Neural cell (in vitro differentiated cells): ENCODE measurements around the gene DGKZ. TPM values are rescaled to one million over a fixed set of nuclear protein-coding genes. Genes with fewer than 3 reads are reported as not detected.

Experiments
- H2AFZ ChIP-seq: fragments of 200-600, 300-800 bp; sonication (generic), shearing (Covaris generic); 2 replicates; pipeline ENCODE4 v1.6.0; 2014; ENCODE audit warnings: low read depth, mild to moderate bottlenecking, antibody characterized with exemption, low read length, moderate library complexity
- H3F3A ChIP-seq: fragments of 200-600 bp; shearing (Covaris generic); 2 replicates; pipeline ENCODE4 v1.6.1; 2016; ENCODE audit warnings: mild to moderate bottlenecking, moderate library complexity, mixed read lengths, antibody characterized with exemption, low read length; ENCODE audit not compliant: insufficient read depth, poor library complexity, severe bottlenecking
- H3K27ac ChIP-seq: fragments of 200-600, 300-800 bp; sonication (generic), shearing (Covaris generic); 2 replicates; pipeline ENCODE4 v1.5.1; 2014; ENCODE audit warnings: mild to moderate bottlenecking, low read length, moderate library complexity
- H3K27me3 ChIP-seq: fragments of 300-800, 200-600 bp; sonication (generic), shearing (Covaris generic); 2 replicates; pipeline ENCODE4 v1.6.0; 2014; ENCODE audit warnings: mild to moderate bottlenecking, low read depth, low read length, moderate library complexity; ENCODE audit not compliant: insufficient read depth
- H3K36me3 ChIP-seq: fragments of 300-800, 200-600 bp; sonication (generic), shearing (Covaris generic); 2 replicates; pipeline ENCODE4 v1.5.1; 2014; ENCODE audit warnings: mild to moderate bottlenecking, antibody characterized with exemption, low read length, moderate library complexity; ENCODE audit not compliant: insufficient read depth
- H3K4me2 ChIP-seq: fragments of 300-800, 200-600 bp; sonication (generic), shearing (Covaris generic); 2 replicates; pipeline ENCODE4 v1.6.0; 2014; ENCODE audit warnings: mild to moderate bottlenecking, low read length
- H3K4me3 ChIP-seq: fragments of 300-800, 200-600 bp; sonication (generic), shearing (Covaris generic); 2 replicates; pipeline ENCODE4 v1.5.1; 2014; ENCODE audit warnings: mild to moderate bottlenecking, low read length, moderate library complexity
- H3K79me2 ChIP-seq: fragments of 200-600 bp; shearing (Covaris generic); replicated peaks from 2 replicates; pipeline ENCODE4 v1.6.0; 2014; ENCODE audit warnings: mild to moderate bottlenecking, low read length, moderate library complexity; ENCODE audit not compliant: insufficient read depth
- H3K9ac ChIP-seq: fragments of 300-800, 200-600 bp; sonication (generic), shearing (Covaris generic); 2 replicates; pipeline ENCODE4 v1.6.1; 2016; ENCODE audit warnings: mild to moderate bottlenecking, low read length, mixed read lengths
- H3K9me2 ChIP-seq: fragments of 200-600 bp; shearing (Covaris generic); 2 replicates; pipeline ENCODE4 v1.6.1; 2016; ENCODE audit warnings: mild to moderate bottlenecking, low read length, mixed read lengths; ENCODE audit not compliant: insufficient read depth
- H3K9me3 ChIP-seq: fragments of 200-600, 300-800 bp; sonication (generic), shearing (Covaris generic); 2 replicates; pipeline ENCODE4 v1.6.1; 2016; ENCODE audit warnings: mild to moderate bottlenecking, mixed run types, low read length, moderate library complexity, mixed read lengths
- H4K20me1 ChIP-seq: fragments of 200-600 bp; shearing (Covaris generic); 2 replicates; pipeline ENCODE4 v1.6.1; 2016; ENCODE audit warnings: mild to moderate bottlenecking, mixed run types; ENCODE audit not compliant: insufficient read depth
- EP300 ChIP-seq: fragments of 450-650 bp; conservative IDR thresholded peaks from 2 replicates; pipeline ENCODE4 v1.6.1; 2014; ENCODE audit warnings: antibody characterized with exemption, mild to moderate bottlenecking, moderate library complexity; ENCODE audit not compliant: poor library complexity, severe bottlenecking
- EZH2 ChIP-seq: fragments of 200-600, 300-800 bp; shearing (Covaris generic), sonication (generic); IDR thresholded peaks from 2 replicates; pipeline ENCODE4 v1.6.1; 2014; ENCODE audit warnings: antibody characterized with exemption, low read length, borderline replicate concordance, mild to moderate bottlenecking; ENCODE audit not compliant: insufficient read depth, poor library complexity, severe bottlenecking
- MXI1 ChIP-seq: fragments of 450-650 bp; conservative IDR thresholded peaks from 2 replicates; pipeline ENCODE4 v1.6.1; 2014; ENCODE audit warnings: antibody characterized with exemption, mild to moderate bottlenecking; ENCODE audit not compliant: poor library complexity, severe bottlenecking
- POLR2AphosphoS5 ChIP-seq: IDR thresholded peaks from 2 replicates; pipeline ENCODE4 v1.6.1; 2012
- RAD21 ChIP-seq: fragments of 450-650 bp; conservative IDR thresholded peaks from 2 replicates; pipeline ENCODE4 v1.6.1; 2014; ENCODE audit warnings: antibody characterized with exemption, mild to moderate bottlenecking, moderate library complexity
- SMC3 ChIP-seq: fragments of 450-650 bp; conservative IDR thresholded peaks from 2 replicates; pipeline ENCODE4 v1.6.1; 2014; ENCODE audit warnings: antibody characterized with exemption, mild to moderate bottlenecking, moderate library complexity; ENCODE audit not compliant: poor library complexity
- TAF1 ChIP-seq: IDR thresholded peaks from 2 replicates; pipeline ENCODE4 v1.6.1; 2012; ENCODE audit warnings: low read depth
- polyA plus RNA-seq: library from polyadenylated mRNA; depleted of rRNA; stranded (reverse); fragments of >200 nt; gene quantifications from 2 replicates; pipeline ENCODE4 v1.2.3, GENCODE V29; 2014
- TF ChIP-seq, protein P1 (sequence below): IDR thresholded peaks from 2 replicates; pipeline ENCODE4 v1.6.1; 2012; ENCODE audit warnings: borderline replicate concordance
- TF ChIP-seq, protein P2 (sequence below): fragments of 450-650 bp; IDR thresholded peaks from 2 replicates; pipeline ENCODE4 v1.5.1; 2014; ENCODE audit warnings: antibody characterized with exemption, mild to moderate bottlenecking, moderate library complexity; ENCODE audit not compliant: poor library complexity, severe bottlenecking

DGKZ gene
- polyA plus RNA-seq, 1 donor from 2014 or later = 55.7 TPM

DNA sequence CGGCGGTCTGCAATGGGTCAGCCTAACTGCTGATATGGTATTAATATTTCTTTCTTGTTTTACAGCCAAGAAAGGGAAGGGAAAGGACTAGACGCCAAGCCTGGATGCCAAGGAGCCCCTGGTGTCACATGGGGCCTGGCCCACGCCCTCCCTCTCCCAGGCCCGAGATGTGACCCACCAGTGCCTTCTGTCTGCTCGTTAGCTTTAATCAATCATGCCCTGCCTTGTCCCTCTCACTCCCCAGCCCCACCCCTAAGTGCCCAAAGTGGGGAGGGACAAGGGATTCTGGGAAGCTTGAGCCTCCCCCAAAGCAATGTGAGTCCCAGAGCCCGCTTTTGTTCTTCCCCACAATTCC lies 36.1 kb downstream of the DGKZ start:
- Histone ChIP-seq H3K4me3 (peak overlapping the region; percentile 73), H3K27me3 (peaks cover 7% of the 10 kb centered on the region), H4K20me1 (no peaks in the 10 kb centered on the region), H3K27ac (no peak overlapping the region), H3K9me2 (no peaks in the 10 kb centered on the region), H3K36me3 (no peaks in the 10 kb centered on the region), H3K9ac (no peak overlapping the region), H2AFZ (no peak overlapping the region), H3F3A (no peaks in the 10 kb centered on the region), H3K4me2 (no peak overlapping the region), H3K79me2 (peaks cover 14% of the 10 kb centered on the region), H3K9me3 (no peaks in the 10 kb centered on the region)
- TF ChIP-seq EP300 (no peak), MXI1 (no peak), SMC3 (no peak)
- TF ChIP-seq, protein P1, sequence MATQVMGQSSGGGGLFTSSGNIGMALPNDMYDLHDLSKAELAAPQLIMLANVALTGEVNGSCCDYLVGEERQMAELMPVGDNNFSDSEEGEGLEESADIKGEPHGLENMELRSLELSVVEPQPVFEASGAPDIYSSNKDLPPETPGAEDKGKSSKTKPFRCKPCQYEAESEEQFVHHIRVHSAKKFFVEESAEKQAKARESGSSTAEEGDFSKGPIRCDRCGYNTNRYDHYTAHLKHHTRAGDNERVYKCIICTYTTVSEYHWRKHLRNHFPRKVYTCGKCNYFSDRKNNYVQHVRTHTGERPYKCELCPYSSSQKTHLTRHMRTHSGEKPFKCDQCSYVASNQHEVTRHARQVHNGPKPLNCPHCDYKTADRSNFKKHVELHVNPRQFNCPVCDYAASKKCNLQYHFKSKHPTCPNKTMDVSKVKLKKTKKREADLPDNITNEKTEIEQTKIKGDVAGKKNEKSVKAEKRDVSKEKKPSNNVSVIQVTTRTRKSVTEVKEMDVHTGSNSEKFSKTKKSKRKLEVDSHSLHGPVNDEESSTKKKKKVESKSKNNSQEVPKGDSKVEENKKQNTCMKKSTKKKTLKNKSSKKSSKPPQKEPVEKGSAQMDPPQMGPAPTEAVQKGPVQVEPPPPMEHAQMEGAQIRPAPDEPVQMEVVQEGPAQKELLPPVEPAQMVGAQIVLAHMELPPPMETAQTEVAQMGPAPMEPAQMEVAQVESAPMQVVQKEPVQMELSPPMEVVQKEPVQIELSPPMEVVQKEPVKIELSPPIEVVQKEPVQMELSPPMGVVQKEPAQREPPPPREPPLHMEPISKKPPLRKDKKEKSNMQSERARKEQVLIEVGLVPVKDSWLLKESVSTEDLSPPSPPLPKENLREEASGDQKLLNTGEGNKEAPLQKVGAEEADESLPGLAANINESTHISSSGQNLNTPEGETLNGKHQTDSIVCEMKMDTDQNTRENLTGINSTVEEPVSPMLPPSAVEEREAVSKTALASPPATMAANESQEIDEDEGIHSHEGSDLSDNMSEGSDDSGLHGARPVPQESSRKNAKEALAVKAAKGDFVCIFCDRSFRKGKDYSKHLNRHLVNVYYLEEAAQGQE = no peak

DNA sequence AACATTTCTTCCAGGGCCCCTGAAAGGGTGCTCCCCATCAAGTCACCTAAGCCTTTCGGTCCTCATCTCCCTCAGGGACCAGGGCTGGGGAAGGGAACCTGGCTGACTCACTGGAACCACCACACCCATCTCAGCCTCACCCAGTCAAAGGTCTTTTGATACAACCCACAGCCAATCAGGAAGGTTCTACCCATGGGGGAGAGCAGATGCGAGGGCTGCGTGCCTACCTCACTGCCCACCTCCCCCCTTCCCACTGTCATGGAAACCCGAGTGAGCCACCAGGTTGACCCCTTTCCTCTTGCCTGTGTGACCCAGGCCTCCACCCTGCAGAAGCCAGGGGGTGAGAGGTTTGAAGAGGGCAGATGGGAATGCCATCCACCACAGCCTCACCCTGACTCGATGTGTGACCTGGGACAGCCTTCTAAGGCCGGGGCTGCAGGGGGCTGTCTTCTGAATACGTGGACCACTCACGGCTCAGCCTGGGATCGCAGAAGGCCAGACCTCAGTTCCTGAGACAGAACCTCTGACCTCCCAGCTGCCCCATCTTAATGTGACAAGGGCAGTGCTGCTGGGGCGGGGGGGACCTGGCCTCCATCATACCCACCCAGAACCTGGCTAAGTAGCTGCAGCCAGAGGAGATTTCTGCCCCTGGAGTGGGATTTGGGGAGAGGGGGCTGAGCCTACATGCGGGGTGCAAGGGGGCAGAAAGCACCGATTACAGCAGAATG lies 36.9 kb downstream of the DGKZ start:
- H3K36me3 ChIP-seq = no peaks in the 10 kb centered on the region
- no peaks in the 10 kb centered on the region for H3F3A ChIP-seq

More for the DNA sequence above, 36.9 kb downstream of the DGKZ start:
- H2AFZ ChIP-seq = no peak overlapping the region
- no peak overlapping the region for H3K27ac ChIP-seq
- H3K4me2 ChIP-seq = no peak overlapping the region
- H3K27me3 ChIP-seq = peaks cover 12% of the 10 kb centered on the region
- no peak overlapping the region for H3K9ac ChIP-seq
- H3K9me2 ChIP-seq = no peaks in the 10 kb centered on the region
- H4K20me1 ChIP-seq = no peaks in the 10 kb centered on the region
- no peaks in the 10 kb centered on the region for H3K9me3 ChIP-seq
- peaks cover 14% of the 10 kb centered on the region for H3K79me2 ChIP-seq
- H3K4me3 ChIP-seq = no peak overlapping the region
- TF ChIP-seq, protein P2, sequence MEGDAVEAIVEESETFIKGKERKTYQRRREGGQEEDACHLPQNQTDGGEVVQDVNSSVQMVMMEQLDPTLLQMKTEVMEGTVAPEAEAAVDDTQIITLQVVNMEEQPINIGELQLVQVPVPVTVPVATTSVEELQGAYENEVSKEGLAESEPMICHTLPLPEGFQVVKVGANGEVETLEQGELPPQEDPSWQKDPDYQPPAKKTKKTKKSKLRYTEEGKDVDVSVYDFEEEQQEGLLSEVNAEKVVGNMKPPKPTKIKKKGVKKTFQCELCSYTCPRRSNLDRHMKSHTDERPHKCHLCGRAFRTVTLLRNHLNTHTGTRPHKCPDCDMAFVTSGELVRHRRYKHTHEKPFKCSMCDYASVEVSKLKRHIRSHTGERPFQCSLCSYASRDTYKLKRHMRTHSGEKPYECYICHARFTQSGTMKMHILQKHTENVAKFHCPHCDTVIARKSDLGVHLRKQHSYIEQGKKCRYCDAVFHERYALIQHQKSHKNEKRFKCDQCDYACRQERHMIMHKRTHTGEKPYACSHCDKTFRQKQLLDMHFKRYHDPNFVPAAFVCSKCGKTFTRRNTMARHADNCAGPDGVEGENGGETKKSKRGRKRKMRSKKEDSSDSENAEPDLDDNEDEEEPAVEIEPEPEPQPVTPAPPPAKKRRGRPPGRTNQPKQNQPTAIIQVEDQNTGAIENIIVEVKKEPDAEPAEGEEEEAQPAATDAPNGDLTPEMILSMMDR = no peak
- TF ChIP-seq MXI1 (no peak), EP300 (no peak), SMC3 (no peak), RAD21 (no peak), POLR2AphosphoS5 (no peak), EZH2 (no peak), TAF1 (no peak)
- TF ChIP-seq, protein P1 = no peak
